SH-SY5Y (cell line): ENCODE results near the gene MTHFD1L.

Experiments used
- GATA2 ChIP-seq: IDR thresholded peaks from 2 replicates; pipeline ENCODE4 v1.6.1; 2011; ENCODE audit warnings: mild to moderate bottlenecking, low read depth, low read length
- GATA3 ChIP-seq: IDR thresholded peaks from 2 replicates; pipeline ENCODE4 v1.6.1; 2011; ENCODE audit warnings: low read depth, mild to moderate bottlenecking, low read length, moderate library complexity

- TF ChIP-seq GATA2 (no peak), GATA3 (no peak)
Observed at GRCh38 chr6:151113641-151114040, 248.1 kb downstream of the MTHFD1L start.
